ENCODE measurements around the gene SCCPDH. TPM values are rescaled to one million over a fixed set of nuclear protein-coding genes. Genes with fewer than 3 reads are reported as not detected.
"Not testable (repeated sequence)": the region's sequence is repeated elsewhere in the genome, so short reads cannot be mapped to it uniquely, and the experiment has no call there.

The SCCPDH gene
- total RNA-seq, 2 donors from 2014 or later = 25.1 to 28.9 TPM

- no peak for TF ChIP-seq CTCF (conservative IDR thresholded peaks at IDR 0.05)
- Histone ChIP-seq H3K27me3 (ENCODE audit: control insufficient read depth, insufficient read depth, low read length, poor library complexity, severe bottlenecking) (no peaks in the 10 kb centered on the region), H3K9me3 (ENCODE audit: control insufficient read depth, low read length) (no peaks in the 10 kb centered on the region), H3K27ac (ENCODE audit: low read depth, low read length) (no peak overlapping the region), H3K9ac (ENCODE audit: extremely low read depth, low read length, poor library complexity, severe bottlenecking) (no peak overlapping the region), H3K36me3 (ENCODE audit: control insufficient read depth, insufficient read depth, low read length) (no peaks in the 10 kb centered on the region), H3K4me1 (ENCODE audit: control insufficient read depth, insufficient read depth, low read length) (no peaks in the 10 kb centered on the region), H3K4me3 (ENCODE audit: low read length) (no peak overlapping the region)
- no peak for DNase-seq
- 87 to 93% methylated on average over 3 of the region's 3 CpGs for WGBS, 2 experiments (ENCODE audit: insufficient coverage in 1 of 2, insufficient read length in 1 of 2)
- Mint-ChIP-seq H3K4me1 (peaks cover 11% of the 10 kb centered on the region), H3K4me3 (no peak overlapping the region), H3K36me3 (ENCODE audit: low read depth) (no peaks in the 10 kb centered on the region), H3K9me3 (peaks cover 23% of the 10 kb centered on the region), H3K27me3 (ENCODE audit: insufficient read depth) (no peaks in the 10 kb centered on the region), H3K27ac (no peak overlapping the region)
Observed at GRCh38 chr1:246811985-246812384, 87.8 kb downstream of the SCCPDH start.

GRCh38 chr1:246813325-246813724, 89.1 kb downstream of the SCCPDH start:
- peaks cover 11% of the 10 kb centered on the region for H3K4me1 Mint-ChIP-seq
- not testable (repeated sequence) for H3K27ac ChIP-seq (ENCODE audit: low read depth, low read length); H3K4me3 ChIP-seq (ENCODE audit: low read length); H3K27me3 ChIP-seq (ENCODE audit: control insufficient read depth, insufficient read depth, low read length, poor library complexity, severe bottlenecking); H3K36me3 Mint-ChIP-seq (ENCODE audit: low read depth); H3K9ac ChIP-seq (ENCODE audit: extremely low read depth, low read length, poor library complexity, severe bottlenecking); H3K4me1 ChIP-seq (ENCODE audit: control insufficient read depth, insufficient read depth, low read length); H3K4me3 Mint-ChIP-seq; H3K27me3 Mint-ChIP-seq (ENCODE audit: insufficient read depth); H3K36me3 ChIP-seq (ENCODE audit: control insufficient read depth, insufficient read depth, low read length); H3K9me3 ChIP-seq (ENCODE audit: control insufficient read depth, low read length)
- peak overlapping the region; percentile 74 for H3K27ac Mint-ChIP-seq
- peaks cover 26% of the 10 kb centered on the region for H3K9me3 Mint-ChIP-seq
- DNase-seq = peak; percentile 71
- WGBS, 2 experiments (ENCODE audit: insufficient coverage in 1 of 2, insufficient read length in 1 of 2) = 80 to 82% methylated on average over 2 to 4 of the region's 4 CpGs

GRCh38 chr1:246814890-246815289, 90.7 kb downstream of the SCCPDH start:
- Histone ChIP-seq H3K27ac (ENCODE audit: low read depth, low read length) (no peak overlapping the region), H3K36me3 (ENCODE audit: control insufficient read depth, insufficient read depth, low read length) (no peaks in the 10 kb centered on the region), H3K9me3 (ENCODE audit: control insufficient read depth, low read length) (no peaks in the 10 kb centered on the region), H3K4me1 (ENCODE audit: control insufficient read depth, insufficient read depth, low read length) (no peaks in the 10 kb centered on the region), H3K9ac (ENCODE audit: extremely low read depth, low read length, poor library complexity, severe bottlenecking) (no peak overlapping the region), H3K27me3 (ENCODE audit: control insufficient read depth, insufficient read depth, low read length, poor library complexity, severe bottlenecking) (no peaks in the 10 kb centered on the region), H3K4me3 (ENCODE audit: low read length) (no peak overlapping the region)
- Mint-ChIP-seq H3K4me1 (peaks cover 11% of the 10 kb centered on the region), H3K9me3 (peaks cover 11% of the 10 kb centered on the region), H3K27ac (no peak overlapping the region), H3K4me3 (no peak overlapping the region), H3K36me3 (ENCODE audit: low read depth) (no peaks in the 10 kb centered on the region), H3K27me3 (ENCODE audit: insufficient read depth) (no peaks in the 10 kb centered on the region)
- WGBS, 2 experiments (ENCODE audit: insufficient coverage in 1 of 2, insufficient read length in 1 of 2) = 93% methylated on average over 10 to 13 of the region's 13 CpGs
- DNase-seq = no peak
- no peak for TF ChIP-seq CTCF (conservative IDR thresholded peaks at IDR 0.05)

GRCh38 chr1:246815693-246816270, 91.6 kb downstream of the SCCPDH start:
- H3K27ac Mint-ChIP-seq = no peak overlapping the region
- Histone ChIP-seq H3K27ac (ENCODE audit: low read depth, low read length) (no peak overlapping the region), H3K9ac (ENCODE audit: extremely low read depth, low read length, poor library complexity, severe bottlenecking) (no peak overlapping the region), H3K4me1 (ENCODE audit: control insufficient read depth, insufficient read depth, low read length) (no peaks in the 10 kb centered on the region), H3K27me3 (ENCODE audit: control insufficient read depth, insufficient read depth, low read length, poor library complexity, severe bottlenecking) (no peaks in the 10 kb centered on the region), H3K9me3 (ENCODE audit: control insufficient read depth, low read length) (no peaks in the 10 kb centered on the region), H3K36me3 (ENCODE audit: control insufficient read depth, insufficient read depth, low read length) (no peaks in the 10 kb centered on the region), H3K4me3 (ENCODE audit: low read length) (no peak overlapping the region)
- peaks cover 11% of the 10 kb centered on the region for H3K4me1 Mint-ChIP-seq
- peaks cover 5% of the 10 kb centered on the region for H3K9me3 Mint-ChIP-seq
- 92 to 93% methylated on average over 6 to 9 of the region's 11 CpGs for WGBS, 2 experiments (ENCODE audit: insufficient coverage in 1 of 2, insufficient read length in 1 of 2)
- TF ChIP-seq CTCF (conservative IDR thresholded peaks at IDR 0.05) = no peak
- no peaks in the 10 kb centered on the region for H3K36me3 Mint-ChIP-seq (ENCODE audit: low read depth)
- no peak overlapping the region for H3K4me3 Mint-ChIP-seq
- no peaks in the 10 kb centered on the region for H3K27me3 Mint-ChIP-seq (ENCODE audit: insufficient read depth)
- no peak for DNase-seq

All from endodermal cell (in vitro differentiated cells).